HuH-7.5 (cell line): ENCODE data around the gene MYO5C.
"Not testable (repeated sequence)": the region's sequence is repeated elsewhere in the genome, so short reads cannot be mapped to it uniquely, and the experiment has no call there.

Experiments used
- DNase-seq: peaks from one replicate; pipeline ENCODE4 v3.0.0; 2011; ENCODE audit warnings: low spot score

Gene MYO5C

DNA sequence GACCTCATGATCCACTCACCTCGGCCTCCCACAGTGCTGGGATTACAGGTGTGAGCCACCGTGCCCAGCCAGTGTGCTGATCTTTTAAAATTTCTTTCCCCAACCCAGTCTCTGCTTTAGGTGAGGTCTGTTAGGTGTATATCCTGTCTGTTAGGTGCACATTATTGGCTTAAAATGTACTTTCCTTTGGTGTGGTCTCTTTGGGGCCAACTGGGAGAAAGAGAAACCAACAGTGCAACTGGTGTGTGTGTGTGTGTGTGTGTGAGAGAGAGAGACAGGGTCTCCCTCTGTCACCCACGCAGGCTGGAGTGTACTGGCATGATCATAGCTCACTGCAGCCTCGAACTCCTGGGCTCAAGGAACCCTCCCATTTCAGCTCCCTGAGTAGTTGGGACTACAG is 54.1 kb downstream of the MYO5C start:
- DNase-seq = no peak

DNA sequence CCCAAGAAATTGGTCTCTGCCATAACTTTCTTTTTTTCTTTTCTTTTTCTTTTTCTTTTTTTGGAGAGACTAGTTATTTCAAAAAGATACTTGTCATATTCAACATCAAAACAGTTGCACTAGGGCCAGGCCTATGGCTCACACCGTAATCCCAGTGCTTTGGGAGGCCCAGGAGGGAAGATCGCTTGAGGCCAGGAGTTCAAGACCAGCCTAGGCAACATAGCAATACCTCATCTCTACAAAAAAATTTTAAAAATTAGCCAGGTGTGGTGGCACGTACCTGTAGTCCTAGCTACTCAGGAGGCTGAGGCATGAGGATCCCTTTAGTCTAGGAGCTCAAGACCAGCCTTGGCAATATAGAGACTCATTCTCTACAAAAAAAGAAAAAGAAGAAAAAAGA is 55.4 kb downstream of the MYO5C start:
- DNase-seq = no peak

- DNase-seq = not testable (repeated sequence)
Observed at GRCh38 chr15:52238989-52239525, 56.5 kb downstream of the MYO5C start.

GRCh38 chr15:52238149-52238548 is 57.5 kb downstream of the MYO5C start:
- DNase-seq = no peak

DNA sequence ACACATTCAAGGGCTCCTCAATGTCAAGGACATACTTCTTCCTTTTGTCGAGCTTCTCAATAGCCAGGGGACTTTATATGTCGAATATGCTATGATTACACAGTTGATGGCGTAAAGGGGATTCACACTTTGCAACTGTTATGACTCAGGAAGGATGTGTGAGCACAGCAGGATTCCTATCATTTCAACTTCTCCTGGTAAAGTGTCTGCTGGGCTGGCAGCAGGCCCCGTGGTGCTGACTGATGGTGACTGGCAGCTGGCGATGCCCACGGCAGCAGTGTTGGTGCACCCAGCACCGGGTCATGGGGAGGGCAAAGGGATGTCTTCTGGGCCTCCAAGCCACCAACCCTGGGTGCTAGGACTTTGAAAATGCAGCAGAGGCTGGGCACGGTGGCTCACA is 59.6 kb downstream of the MYO5C start:
- no peak for DNase-seq

- no peak for DNase-seq
Observed at GRCh38 chr15:52234596-52235541, 60.7 kb downstream of the MYO5C start.

DNA sequence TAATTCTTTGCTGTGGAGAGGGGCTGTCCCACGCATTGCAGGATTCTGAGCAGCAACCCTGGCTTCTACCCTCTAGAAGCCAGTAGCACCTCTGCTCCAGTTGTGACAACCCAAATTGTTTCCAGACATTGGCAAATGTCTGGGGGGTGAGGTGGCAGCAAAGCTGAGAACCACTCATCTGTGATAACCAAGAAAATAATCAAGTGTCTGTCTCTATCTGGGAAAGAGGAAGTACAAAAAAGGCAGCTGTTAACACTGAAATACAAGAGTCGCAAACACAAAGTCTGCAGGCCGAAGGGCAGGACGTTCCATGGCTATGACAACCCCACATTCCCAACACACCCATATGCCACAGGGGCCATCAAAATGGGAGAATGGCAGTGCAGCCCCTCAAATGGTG is 62.2 kb downstream of the MYO5C start:
- no peak for DNase-seq

DNA sequence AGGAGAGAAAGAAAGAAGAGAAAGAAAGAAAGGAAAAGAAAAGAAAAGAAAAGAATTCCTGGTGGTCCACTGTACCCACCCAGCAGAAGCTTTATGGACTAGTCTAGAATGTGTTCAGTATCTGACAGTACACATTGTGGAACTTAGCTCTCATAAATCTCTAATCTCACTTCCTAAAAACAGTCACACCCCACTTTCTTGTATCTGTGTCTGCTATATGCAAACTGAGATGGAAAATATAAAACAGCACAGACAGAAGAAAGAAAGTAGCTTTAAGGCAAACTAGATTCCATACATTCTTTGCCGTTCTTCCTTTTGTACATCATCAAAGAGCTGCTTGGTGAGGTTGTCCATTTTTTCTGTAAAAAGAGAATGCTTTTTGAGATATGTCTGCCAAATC is 63.3 kb downstream of the MYO5C start:
- no peak for DNase-seq

GRCh38 chr15:52230073-52230472 is 65.5 kb downstream of the MYO5C start:
- DNase-seq = no peak

DNA sequence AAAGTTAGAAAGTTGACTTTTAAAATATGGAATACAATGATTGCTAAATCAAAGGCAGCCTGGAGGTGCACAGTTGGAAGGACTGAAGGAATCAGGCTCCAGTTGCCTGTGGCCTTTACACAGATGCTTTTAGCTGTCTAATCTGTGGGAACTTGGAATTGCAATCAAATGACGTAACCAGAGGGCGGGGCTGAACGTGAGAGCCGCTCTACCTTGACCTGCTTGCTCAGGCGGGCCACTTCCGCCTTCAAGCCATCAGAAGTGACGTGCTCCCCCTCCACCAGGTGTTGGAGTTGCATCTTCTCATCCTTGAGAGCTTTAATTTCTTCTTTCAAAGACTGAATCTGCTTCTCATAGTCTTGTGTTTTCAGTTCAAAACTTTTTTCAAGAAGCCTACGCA is 66.7 kb downstream of the MYO5C start:
- DNase-seq = peak; percentile 26

DNA sequence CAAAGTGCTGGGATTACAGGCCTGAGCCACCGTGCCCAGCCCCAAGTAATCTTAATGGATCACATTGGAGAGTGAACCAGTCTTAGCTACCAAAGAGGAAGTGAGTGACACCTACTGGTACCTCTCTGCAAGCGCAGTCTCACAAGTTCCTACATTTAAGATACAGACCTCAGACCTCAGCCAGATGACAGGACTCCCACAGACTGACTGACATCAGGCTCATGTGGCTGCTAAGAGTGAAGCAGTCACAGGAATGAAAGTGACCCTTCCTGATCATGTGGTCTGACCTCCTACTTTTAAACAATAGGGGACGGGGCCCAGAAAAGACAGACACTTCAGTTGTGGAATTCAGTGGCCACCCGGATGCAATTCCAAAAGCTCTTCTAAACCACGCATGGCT is 68.1 kb downstream of the MYO5C start:
- peak; percentile 66 for DNase-seq

GRCh38 chr15:52225230-52225629 is 70.4 kb downstream of the MYO5C start:
- no peak for DNase-seq

DNA sequence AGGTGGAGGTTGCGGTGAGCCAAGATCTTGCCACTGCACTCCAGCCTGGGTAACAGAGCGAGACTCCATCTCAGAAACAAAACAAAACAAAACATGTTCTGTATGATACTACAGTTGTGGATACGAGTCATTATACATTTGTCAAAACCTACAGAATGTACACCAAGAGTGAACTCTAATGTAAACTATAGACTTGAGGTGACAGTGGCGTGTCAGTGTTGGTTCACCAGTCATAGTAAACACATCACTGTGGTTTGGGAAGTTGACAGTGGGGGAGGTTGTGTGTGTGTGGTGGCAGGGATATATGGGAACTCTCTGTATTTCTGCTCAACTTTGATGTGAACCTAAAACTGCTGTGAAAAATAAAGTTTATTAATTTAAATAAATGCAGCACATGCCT is 71.4 kb downstream of the MYO5C start:
- no peak for DNase-seq

DNA sequence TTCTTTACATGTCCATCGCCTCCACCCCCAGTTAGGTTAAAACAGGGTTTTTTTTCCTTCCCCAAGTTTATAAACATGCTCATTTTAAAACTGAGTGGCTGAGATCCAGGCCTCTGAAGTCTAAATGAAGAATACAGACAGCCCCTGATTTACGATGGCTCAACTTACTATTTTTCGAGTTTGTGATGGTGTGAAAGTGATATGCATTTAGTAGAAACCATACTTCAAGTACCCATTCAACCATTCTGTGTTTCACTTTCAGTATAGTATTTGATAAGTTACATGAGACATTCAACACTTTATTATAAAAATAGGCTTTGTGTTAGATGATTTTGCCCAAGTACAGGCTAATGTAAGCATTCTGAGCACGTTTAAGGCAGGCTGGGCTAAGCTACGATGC is 73.9 kb downstream of the MYO5C start:
- no peak for DNase-seq

- DNase-seq = no peak
Observed at GRCh38 chr15:52220937-52221660, 74.5 kb downstream of the MYO5C start.

GRCh38 chr15:52220251-52220650 is 75.4 kb downstream of the MYO5C start:
- no peak for DNase-seq

DNA sequence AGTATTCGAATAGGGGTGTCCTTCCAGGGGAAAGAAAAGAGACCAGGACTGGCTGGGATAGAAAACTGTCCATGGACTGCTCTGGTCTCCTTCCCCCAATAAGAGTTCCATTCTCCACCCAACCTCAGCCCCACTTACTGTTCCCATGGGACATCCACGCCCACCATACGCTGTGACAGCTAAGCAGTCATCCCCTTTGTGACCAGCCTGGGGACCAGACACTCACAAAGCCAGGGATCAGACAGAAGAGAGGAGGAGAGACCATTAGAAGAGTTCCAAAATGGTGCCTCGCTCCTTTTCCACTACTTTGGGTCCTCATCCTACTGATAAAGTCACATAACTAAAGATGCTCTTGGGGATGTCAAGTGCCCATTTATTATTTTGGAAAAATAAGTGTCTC is 76.8 kb downstream of the MYO5C start:
- no peak for DNase-seq

DNA sequence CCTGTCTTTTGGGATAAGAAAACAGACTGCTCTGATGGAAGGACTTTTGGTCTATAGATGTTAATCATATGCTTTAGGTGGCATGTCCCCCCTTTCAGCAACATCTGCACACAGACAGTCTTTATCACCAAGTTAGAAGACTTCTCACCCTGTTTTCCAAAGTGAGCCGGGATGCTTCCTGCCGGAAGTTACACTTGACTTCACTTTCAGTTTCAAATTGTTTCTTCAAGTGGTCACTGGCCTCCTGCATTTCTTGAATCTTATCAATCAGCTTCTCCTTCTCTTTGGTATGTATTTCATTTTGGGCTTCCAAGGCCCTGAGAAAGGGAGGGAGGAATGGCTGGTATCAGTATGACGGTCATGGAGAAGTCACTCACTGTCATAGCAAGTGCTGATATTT is 77.2 kb downstream of the MYO5C start:
- DNase-seq = no peak

DNA sequence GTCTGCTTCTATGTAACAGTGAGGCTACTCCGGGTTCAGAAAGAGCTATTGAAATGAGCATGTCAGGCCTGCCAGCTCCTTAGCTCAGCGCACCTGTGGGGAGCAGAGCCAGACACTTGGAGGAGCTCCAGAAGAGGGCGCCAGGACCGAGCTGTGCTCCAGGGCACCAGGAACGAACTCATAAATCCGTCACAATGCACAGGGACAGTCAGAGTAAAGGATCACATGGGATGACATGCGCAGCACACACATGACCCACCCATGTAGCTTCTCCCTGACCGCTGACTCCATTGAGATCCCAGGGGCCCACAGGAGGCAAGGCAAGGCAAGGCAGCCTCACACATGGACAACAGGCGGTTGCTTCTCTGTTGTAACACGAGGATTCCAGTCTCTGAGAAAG is 78.4 kb downstream of the MYO5C start:
- DNase-seq = no peak

- DNase-seq = no peak
Observed at GRCh38 chr15:52214553-52214952, 81.1 kb downstream of the MYO5C start.

DNA sequence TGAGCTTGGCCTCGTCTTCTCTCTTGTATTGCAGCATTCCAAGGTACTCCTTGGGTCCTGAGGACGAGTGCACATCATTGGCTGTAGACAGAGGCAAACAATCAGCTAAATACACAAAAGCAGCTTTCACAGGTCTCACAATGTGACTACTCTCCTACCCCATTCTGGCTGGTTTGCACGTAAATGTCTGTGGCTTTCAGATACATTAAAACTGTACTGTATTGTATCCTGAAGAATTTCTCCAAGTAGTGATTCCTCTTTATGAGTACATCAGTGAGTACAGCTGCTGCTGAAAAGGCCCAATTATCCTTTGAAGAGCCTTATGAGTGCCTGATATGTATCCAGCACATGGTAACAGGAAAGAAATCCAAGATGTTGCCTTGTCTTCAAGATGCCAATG is 82.4 kb downstream of the MYO5C start:
- DNase-seq = no peak

DNA sequence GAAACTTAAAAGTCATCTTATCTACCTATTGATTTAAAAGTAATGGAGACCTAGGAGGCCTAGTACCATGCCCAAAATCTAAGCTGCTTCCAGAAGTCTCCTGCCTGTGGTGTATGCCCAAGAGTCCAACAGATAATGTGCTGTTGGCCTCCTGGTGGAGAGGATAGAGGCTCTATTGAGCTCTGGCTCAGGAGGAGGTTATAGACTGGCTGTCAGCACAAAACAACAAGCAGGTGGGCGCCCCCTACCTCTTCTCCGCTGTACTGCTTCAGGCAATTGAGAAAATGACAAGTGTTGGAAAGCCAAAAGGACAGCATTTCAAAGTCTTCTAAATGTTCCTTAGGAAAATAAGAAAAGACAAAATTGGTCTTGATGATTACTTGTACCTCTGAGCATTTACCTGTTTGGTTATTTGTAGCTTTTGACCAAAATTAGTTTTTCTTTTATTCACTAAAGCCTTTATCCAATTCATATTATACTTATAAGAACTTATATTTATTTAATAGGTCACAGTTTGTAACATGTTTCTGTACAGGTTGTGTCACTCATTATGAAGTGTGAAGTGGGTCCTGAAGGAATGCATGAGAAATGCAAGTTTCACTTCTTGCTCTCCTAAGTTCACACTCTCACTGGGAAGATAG is 87.2 kb downstream of the MYO5C start:
- peak; percentile 67 for DNase-seq

GRCh38 chr15:52207191-52207590 is 88.4 kb downstream of the MYO5C start:
- no peak for DNase-seq
